ENCODE results near the gene TNFAIP6. TPM values are rescaled to one million over a fixed set of nuclear protein-coding genes. Genes with fewer than 3 reads are reported as not detected.

TNFAIP6 gene
- total RNA-seq, 1 experiment from 2014 or later: not detected

- ChIA-PET CTCF (no interaction called here), RAD21 (ENCODE audit: low non-redundant PET in 1 of 2, low total read pairs in 2 of 2, uncharacterized antibody in 2 of 2, unreplicated experiment in 2 of 2) (no interaction called here), POLR2A (no interaction called here)
- BruUV-seq (replicated peaks): no TSS peak
- intact Hi-C loops (cut with micrococcal nuclease): no loop called here
- H3K4me1 ChIP-seq (ENCODE audit: control insufficient read depth in 1 of 2, insufficient read depth in 2 of 2, low read length in 2 of 2): no peaks in the 10 kb centered on the region
- H3K9ac ChIP-seq (ENCODE audit: low read length): no peak overlapping the region
- no peak overlapping the region for H3K27ac ChIP-seq (ENCODE audit: low read depth, low read length)
- TF ChIP-seq RAD21 (IDR thresholded peaks at IDR 0.05; ENCODE audit: low read depth) (no peak), SRF (IDR thresholded peaks at IDR 0.05; ENCODE audit: low read depth) (no peak), EGR1 (IDR thresholded peaks at IDR 0.05; ENCODE audit: low read depth) (no peak), ZBTB33 (IDR thresholded peaks at IDR 0.05; ENCODE audit: extremely low read depth, insufficient replicate concordance, low read length) (no peak), REST (IDR thresholded peaks at IDR 0.05; ENCODE audit: low read depth) (no peak), POLR2AphosphoS5 (IDR thresholded peaks at IDR 0.05; ENCODE audit: low read depth, low read length) (no peak), JUND (IDR thresholded peaks at IDR 0.05) (no peak), CEBPB (IDR thresholded peaks at IDR 0.05; ENCODE audit: low read depth) (no peak), EZH2phosphoT487 (IDR thresholded peaks at IDR 0.05; ENCODE audit: borderline replicate concordance) (no peak)
- TF ChIP-seq, protein P1, sequence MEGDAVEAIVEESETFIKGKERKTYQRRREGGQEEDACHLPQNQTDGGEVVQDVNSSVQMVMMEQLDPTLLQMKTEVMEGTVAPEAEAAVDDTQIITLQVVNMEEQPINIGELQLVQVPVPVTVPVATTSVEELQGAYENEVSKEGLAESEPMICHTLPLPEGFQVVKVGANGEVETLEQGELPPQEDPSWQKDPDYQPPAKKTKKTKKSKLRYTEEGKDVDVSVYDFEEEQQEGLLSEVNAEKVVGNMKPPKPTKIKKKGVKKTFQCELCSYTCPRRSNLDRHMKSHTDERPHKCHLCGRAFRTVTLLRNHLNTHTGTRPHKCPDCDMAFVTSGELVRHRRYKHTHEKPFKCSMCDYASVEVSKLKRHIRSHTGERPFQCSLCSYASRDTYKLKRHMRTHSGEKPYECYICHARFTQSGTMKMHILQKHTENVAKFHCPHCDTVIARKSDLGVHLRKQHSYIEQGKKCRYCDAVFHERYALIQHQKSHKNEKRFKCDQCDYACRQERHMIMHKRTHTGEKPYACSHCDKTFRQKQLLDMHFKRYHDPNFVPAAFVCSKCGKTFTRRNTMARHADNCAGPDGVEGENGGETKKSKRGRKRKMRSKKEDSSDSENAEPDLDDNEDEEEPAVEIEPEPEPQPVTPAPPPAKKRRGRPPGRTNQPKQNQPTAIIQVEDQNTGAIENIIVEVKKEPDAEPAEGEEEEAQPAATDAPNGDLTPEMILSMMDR (IDR thresholded peaks at IDR 0.05 in 2 of 3, conservative IDR thresholded peaks at IDR 0.05 in 1 of 3; ENCODE audit: borderline replicate concordance in 1 of 3, insufficient read depth in 1 of 3, low read depth in 2 of 3, low read length in 2 of 3): no peak
- TF ChIP-seq, protein P2, sequence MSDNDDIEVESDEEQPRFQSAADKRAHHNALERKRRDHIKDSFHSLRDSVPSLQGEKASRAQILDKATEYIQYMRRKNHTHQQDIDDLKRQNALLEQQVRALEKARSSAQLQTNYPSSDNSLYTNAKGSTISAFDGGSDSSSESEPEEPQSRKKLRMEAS (IDR thresholded peaks at IDR 0.05): no peak
- H3K4me2 ChIP-seq (ENCODE audit: low read length): no peak overlapping the region
- H3K9me3 ChIP-seq (ENCODE audit: control insufficient read depth in 1 of 2, insufficient read depth in 1 of 2, low read depth in 1 of 2, low read length in 2 of 2): no peaks in the 10 kb centered on the region
- no peaks in the 10 kb centered on the region for H3K9me2 ChIP-seq (ENCODE audit: insufficient read depth)
- no peaks in the 10 kb centered on the region for H3K36me3 ChIP-seq (ENCODE audit: control insufficient read depth in 1 of 2, insufficient read depth in 2 of 2, low read length in 2 of 2)
- no peaks in the 10 kb centered on the region for H3K27me3 ChIP-seq (ENCODE audit: insufficient read depth, low read length)
- no peak overlapping the region for H3K4me3 ChIP-seq (replicated peaks in 1 of 2; ENCODE audit: low read depth in 1 of 2, low read length in 2 of 2)
- H4K20me1 ChIP-seq (ENCODE audit: insufficient read depth): no peaks in the 10 kb centered on the region
- ATAC-seq (no peak), DNase-seq (ENCODE audit: low read depth, low spot score) (no peak)
- H3K79me2 ChIP-seq (ENCODE audit: insufficient read depth, low read length): no peaks in the 10 kb centered on the region
- H2AFZ ChIP-seq (ENCODE audit: low read depth, low read length, poor library complexity, severe bottlenecking): no peak overlapping the region
These were observed 10.2 kb downstream of the TNFAIP6 start for GRCh38 chr2:151367571-151367970.
